Osteocyte (in vitro differentiated cells): ENCODE data around the gene CACNA2D3. TPM values are rescaled to one million over a fixed set of nuclear protein-coding genes. Genes with fewer than 3 reads are reported as not detected.

ENCODE experiments used
- DNase-seq: peaks from one replicate; pipeline ENCODE4 v3.0.0; 2021; ENCODE audit warnings: mixed read lengths; ENCODE audit not compliant: unreplicated experiment; ENCODE audit errors: extremely low spot score
- H3K27ac Mint-ChIP-seq: one replicate; pipeline ENCODE4 v1.8.0; 2021; ENCODE audit warnings: mild to moderate bottlenecking, mixed read lengths; ENCODE audit not compliant: unreplicated experiment
- H3K27me3 Mint-ChIP-seq: one replicate; pipeline ENCODE4 v1.8.0; 2021; ENCODE audit warnings: mixed read lengths; ENCODE audit not compliant: unreplicated experiment
- H3K36me3 Mint-ChIP-seq: one replicate; pipeline ENCODE4 v1.8.0; 2021; ENCODE audit warnings: mixed read lengths; ENCODE audit not compliant: unreplicated experiment
- H3K4me1 Mint-ChIP-seq: one replicate; pipeline ENCODE4 v1.8.0; 2021; ENCODE audit warnings: mixed read lengths; ENCODE audit not compliant: unreplicated experiment
- H3K4me3 Mint-ChIP-seq: one replicate; pipeline ENCODE4 v1.8.0; 2021; ENCODE audit warnings: mild to moderate bottlenecking, moderate library complexity, mixed read lengths; ENCODE audit not compliant: unreplicated experiment
- H3K9me3 Mint-ChIP-seq: one replicate; pipeline ENCODE4 v1.8.0; 2021; ENCODE audit warnings: mixed read lengths; ENCODE audit not compliant: unreplicated experiment
- total RNA-seq: library from RNA; stranded (reverse); gene quantifications from 2 replicates; pipeline ENCODE4 v1.2.1, GENCODE V29; 2021
- TF ChIP-seq, protein P1 (sequence below): fragments of 200-600 bp; sonication (generic); IDR thresholded peaks from 2 replicates; pipeline ENCODE4 v1.5.0; 2021; ENCODE audit warnings: antibody characterized with exemption, mild to moderate bottlenecking, moderate library complexity

CACNA2D3 gene
- total RNA-seq, 1 donor from 2014 or later = 0.46 TPM

DNA sequence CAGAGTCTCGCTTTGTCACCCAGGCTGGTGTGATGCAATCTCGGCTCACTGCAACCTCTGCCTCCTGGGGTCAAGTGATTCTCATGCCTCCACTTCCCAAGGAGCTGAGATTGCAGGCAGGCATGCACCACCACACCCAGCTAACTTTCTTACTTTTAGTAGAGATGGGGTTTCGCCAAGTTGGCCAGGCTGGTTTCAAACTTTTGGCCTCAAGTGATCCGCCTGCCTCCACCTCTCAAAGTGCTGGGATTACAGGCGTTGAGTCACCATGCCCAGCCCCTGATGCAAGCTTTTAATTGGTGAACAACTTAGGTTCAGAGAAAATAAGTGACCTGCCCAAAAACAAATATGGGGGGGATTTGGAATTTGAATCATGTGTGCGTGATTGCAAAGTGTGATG is 559.4 kb downstream of the CACNA2D3 start:
- peaks cover 12% of the 10 kb centered on the region for H3K9me3 Mint-ChIP-seq
- no peaks in the 10 kb centered on the region for H3K36me3 Mint-ChIP-seq
- no peak overlapping the region for H3K4me3 Mint-ChIP-seq

DNA sequence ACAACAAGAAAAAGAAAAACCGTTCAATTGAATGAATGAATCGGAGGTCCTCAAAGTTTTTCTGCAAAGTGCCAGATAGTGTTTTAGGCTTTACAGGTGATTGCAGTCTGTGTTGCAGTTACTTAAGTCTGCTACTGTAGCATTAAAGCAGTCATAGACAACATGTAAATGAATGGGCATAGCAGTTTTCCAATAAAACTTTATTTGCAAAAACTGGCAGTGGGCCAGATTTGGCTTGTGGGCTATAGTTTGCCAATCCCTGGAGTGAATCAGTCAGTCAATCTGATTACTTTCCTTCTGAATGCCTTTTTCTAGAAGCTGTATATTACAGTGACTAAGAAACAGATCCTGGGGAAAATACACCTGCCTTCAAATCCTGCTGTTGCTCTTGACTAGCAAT is 562.9 kb downstream of the CACNA2D3 start:
- H3K9me3 Mint-ChIP-seq = no peaks in the 10 kb centered on the region
- no peak for DNase-seq
- no peaks in the 10 kb centered on the region for H3K36me3 Mint-ChIP-seq
- no peaks in the 10 kb centered on the region for H3K27me3 Mint-ChIP-seq
- no peak overlapping the region for H3K27ac Mint-ChIP-seq
- TF ChIP-seq, protein P1, sequence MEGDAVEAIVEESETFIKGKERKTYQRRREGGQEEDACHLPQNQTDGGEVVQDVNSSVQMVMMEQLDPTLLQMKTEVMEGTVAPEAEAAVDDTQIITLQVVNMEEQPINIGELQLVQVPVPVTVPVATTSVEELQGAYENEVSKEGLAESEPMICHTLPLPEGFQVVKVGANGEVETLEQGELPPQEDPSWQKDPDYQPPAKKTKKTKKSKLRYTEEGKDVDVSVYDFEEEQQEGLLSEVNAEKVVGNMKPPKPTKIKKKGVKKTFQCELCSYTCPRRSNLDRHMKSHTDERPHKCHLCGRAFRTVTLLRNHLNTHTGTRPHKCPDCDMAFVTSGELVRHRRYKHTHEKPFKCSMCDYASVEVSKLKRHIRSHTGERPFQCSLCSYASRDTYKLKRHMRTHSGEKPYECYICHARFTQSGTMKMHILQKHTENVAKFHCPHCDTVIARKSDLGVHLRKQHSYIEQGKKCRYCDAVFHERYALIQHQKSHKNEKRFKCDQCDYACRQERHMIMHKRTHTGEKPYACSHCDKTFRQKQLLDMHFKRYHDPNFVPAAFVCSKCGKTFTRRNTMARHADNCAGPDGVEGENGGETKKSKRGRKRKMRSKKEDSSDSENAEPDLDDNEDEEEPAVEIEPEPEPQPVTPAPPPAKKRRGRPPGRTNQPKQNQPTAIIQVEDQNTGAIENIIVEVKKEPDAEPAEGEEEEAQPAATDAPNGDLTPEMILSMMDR = no peak
- H3K4me1 Mint-ChIP-seq = no peaks in the 10 kb centered on the region
- H3K4me3 Mint-ChIP-seq = no peak overlapping the region

More for the DNA sequence above, 559.4 kb downstream of the CACNA2D3 start:
- Mint-ChIP-seq H3K27ac (no peak overlapping the region), H3K4me1 (no peaks in the 10 kb centered on the region), H3K27me3 (no peaks in the 10 kb centered on the region)
- TF ChIP-seq, protein P1 = no peak
- DNase-seq = no peak

DNA sequence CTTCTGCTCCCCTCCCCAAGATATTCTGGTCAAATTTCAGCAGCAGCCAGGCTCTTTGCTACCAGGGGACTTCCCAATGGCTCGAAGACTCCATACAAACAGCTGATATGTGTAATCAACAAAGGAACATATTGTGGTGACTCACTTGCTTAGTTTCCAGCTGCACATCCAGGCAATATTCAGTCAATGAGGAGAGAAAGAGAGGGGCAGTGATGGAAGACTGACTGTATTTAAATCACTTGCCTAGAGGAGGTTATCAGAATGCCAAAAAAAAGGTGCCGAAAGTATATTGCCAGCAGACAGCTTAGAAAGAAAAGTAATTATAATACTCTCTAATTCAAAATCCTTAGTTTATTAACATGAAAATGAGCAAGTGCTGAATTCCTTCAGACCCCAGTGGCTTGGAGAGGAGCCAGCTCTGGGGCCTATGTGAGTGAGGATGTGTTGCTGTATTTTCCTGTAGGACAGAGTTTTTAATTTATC is 569.0 kb downstream of the CACNA2D3 start:
- H3K4me1 Mint-ChIP-seq = no peaks in the 10 kb centered on the region
- H3K27ac Mint-ChIP-seq = no peak overlapping the region
- DNase-seq = no peak
- no peaks in the 10 kb centered on the region for H3K36me3 Mint-ChIP-seq
- no peak overlapping the region for H3K4me3 Mint-ChIP-seq
- TF ChIP-seq, protein P1 = no peak
- H3K27me3 Mint-ChIP-seq = no peaks in the 10 kb centered on the region
- H3K9me3 Mint-ChIP-seq = no peaks in the 10 kb centered on the region

DNA sequence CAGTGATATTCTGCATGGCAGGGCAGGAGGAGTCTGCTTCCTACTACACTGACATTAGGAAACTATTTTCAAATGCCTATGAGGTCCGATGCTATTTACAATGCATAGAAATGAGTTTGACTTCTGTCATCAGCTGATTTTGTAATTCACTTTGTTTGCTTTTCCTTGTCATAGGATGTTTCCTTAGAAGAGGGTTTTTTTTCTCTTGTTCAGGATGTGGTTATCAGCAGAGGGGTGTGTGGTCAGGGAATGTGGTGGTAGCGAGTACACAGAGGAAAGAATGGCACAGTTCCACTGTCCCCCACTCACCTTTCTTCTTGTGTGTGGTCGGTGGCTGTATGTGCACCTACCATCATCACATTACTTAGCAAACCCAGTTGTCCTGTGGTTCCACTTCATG is 574.0 kb downstream of the CACNA2D3 start:
- Mint-ChIP-seq H3K4me1 (no peaks in the 10 kb centered on the region), H3K36me3 (no peaks in the 10 kb centered on the region), H3K27me3 (peaks cover 3% of the 10 kb centered on the region), H3K27ac (no peak overlapping the region), H3K9me3 (no peaks in the 10 kb centered on the region), H3K4me3 (no peak overlapping the region)
- DNase-seq = no peak
- TF ChIP-seq, protein P1 = no peak

DNA sequence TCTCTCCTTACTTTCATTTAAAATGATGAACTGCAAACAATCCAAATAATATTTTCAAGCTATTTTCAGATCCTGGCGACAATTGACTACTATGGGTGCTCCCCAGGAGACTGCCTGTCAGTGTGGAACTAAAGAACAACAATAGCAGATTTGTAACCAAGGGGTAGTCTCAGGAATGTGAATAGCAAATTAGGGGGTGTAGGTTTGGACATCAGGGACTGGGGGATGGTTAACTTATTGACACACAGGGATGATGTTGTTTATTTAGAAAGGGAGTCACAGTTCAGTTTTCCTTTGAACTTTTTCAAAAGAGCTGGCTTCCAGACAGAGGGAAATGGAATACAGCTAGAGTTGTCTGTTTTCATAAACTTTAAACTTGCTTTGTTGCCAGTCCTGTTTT is 575.7 kb downstream of the CACNA2D3 start:
- DNase-seq = no peak
- no peaks in the 10 kb centered on the region for H3K36me3 Mint-ChIP-seq
- H3K4me3 Mint-ChIP-seq = no peak overlapping the region
- TF ChIP-seq, protein P1 = no peak
- no peaks in the 10 kb centered on the region for H3K9me3 Mint-ChIP-seq
- H3K4me1 Mint-ChIP-seq = no peaks in the 10 kb centered on the region
- no peak overlapping the region for H3K27ac Mint-ChIP-seq
- H3K27me3 Mint-ChIP-seq = peaks cover 3% of the 10 kb centered on the region
